Left colon (tissue), 2 donors: Measurements from ENCODE around the gene USP48. TPM values are rescaled to one million over a fixed set of nuclear protein-coding genes. Genes with fewer than 3 reads are reported as not detected.

ENCODE experiments used
- ATAC-seq: fragments of 200-7000 bp; cut with Tn5 transposase; one replicate; pipeline ENCODE4 v1.9.1; 2020; ENCODE audit warnings: mild to moderate bottlenecking, moderate library complexity
- DNase-seq, 2 donors: peaks; one replicate each; pipeline ENCODE4 v3.0.0-alpha.2; 2020
- intact Hi-C, 2 donors: fragments of 100-400 bp; cut with DNase I in 1 of 2; cut with micrococcal nuclease in 1 of 2; formaldehyde crosslinking; loops; one replicate each; pipeline versions ENCODE4 v1.11.2 to v1.14.0; 2022; cut with DNase I, micrococcal nuclease
- total RNA-seq, 2 donors: library from RNA; stranded (reverse); fragmentation: NEBNext Ultra II Directional; extraction: Animal tissue kit (Norgen Biotek cat#: 25700); gene quantifications; one replicate each; pipeline ENCODE4 v1.2.1, GENCODE V29; 2021
- donor health status: DM: no; HTN: no; CAD: no.
- donor health status: DM: yes; HTN: yes; CAD: no.

USP48 gene
- total RNA-seq, 2 donors from 2014 or later = 44.6 to 48.6 TPM

GRCh38 chr1:21716169-21716568 is 66.8 kb downstream of the USP48 start:
- DNase-seq = no peak
- intact Hi-C loops = no loop called here
- no peak for ATAC-seq

- ATAC-seq = no peak
- intact Hi-C loops = no loop called here
- no peak for DNase-seq
Measured at GRCh38 chr1:21707891-21708290, 75.1 kb downstream of the USP48 start.

DNA sequence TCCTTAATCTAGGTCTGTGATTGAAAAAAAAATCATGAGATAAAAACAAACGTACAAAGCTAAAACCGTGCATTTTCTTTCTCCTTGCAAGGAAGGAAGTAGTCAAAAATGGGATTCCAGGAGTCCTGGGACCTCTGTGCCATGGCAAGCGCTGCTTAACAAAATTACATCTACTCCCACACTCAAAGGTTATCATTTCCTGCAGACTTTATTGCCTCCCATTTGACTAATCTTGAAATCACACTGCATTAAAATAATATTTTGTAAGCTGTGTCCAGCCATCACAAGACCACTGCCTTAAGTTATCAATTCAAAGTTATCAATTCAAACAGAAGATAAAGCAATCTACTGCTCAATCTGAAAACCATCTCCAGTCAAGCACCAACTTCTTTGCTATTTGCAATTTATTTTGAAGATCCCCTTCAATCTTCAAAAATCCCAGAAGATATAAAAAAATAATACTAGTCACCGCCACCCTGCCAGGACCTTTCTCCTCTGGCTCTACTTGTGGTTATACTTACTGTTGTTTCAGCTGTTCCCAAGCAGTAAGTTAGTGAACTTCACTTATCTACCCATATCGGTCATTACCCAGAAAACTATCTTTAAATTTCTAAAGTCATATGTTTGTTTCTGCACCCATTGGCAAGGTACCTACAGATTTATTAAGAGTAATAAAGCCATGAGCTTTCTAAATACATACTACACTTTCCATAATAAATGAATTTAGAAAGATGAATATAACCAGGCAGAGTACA is 75.7 kb downstream of the USP48 start:
- intact Hi-C loops = no loop called here
- DNase-seq (no peak), ATAC-seq (no peak)

DNA sequence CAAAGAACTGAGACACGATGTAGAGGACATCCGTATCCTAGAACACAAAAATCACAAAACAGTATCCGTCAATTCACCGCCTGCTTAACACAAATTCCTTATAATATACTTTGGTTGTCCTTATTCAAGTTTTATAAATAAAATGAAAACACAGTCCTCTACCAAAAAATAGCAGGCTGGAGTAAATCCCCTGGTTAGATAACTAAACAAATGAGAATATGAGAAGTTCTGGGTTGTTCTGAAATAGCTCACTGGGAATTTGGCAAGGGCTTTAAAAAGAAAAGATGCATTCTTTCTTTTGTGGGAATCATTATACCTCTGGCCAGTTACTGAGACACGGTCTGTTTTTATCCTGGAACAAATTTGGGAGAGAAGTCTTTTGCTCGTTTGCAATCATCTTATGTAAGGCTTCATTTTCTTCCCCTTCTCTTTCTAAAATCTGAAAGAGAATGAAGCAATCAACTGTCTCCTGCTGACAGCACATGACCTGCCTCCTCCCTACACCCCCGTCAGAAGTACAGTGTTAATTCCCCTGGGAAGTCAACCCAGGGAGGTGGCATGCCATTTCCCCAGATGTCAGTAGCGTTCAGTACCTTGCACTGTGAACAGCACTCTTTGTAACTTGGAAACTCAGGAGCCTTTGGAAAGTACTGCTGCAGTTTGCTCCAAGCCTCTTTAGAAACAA is 76.7 kb downstream of the USP48 start:
- intact Hi-C loops = no loop called here
- DNase-seq (no peak), ATAC-seq (no peak)

DNA sequence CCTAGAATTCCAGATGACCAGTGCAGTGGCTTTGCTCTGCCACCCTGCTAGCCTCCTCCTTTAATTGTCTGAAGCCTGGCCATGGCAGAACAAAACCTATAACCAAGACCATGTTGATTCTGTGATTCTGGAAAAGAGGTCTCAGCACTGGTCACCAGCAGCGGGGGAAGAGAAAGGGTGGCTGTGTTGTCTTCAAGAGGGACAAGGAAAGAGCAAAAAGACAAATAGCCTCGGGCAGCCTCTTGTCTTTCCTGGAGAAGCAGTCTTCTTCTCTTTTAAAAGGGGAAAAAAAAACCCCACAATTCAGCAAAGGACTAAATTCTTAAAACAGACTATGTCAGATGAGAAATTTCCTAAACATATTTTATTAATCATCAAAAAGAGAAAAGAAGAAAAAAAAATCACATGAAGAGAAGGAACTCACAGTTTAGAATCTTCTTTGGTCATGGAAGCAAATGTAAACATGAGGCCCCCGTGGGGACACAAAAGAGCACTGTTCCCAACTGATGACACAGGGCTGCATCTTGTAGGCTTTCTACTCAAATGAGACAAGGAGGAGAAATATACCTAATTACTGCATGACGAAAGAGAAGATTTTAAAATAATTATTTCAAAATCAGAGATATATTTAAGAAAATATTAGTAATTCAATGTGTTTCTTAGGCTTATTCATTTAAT is 77.5 kb downstream of the USP48 start:
- no peak for ATAC-seq
- DNase-seq = no peak
- intact Hi-C loops = no loop called here

DNA sequence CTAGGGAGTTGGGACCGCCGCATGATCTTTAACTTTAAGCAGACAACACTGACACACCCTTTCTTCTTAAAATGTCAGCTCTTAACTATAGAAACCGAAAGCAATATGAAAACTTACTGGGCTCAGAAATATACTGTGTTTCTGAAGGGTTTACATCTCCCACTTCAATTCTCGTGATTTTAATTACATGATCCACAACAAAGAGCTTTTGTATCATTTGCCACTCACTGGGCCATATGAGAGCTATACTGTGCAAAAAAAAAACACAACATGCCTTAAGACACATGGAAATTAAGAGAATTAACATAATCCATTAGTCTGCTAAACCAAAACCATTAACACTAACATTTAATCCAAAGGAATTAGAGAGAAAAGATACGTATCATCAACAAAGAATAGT is 78.8 kb downstream of the USP48 start:
- ATAC-seq (peak; percentile 40), DNase-seq (no peak)
- intact Hi-C loops = no loop called here

DNA sequence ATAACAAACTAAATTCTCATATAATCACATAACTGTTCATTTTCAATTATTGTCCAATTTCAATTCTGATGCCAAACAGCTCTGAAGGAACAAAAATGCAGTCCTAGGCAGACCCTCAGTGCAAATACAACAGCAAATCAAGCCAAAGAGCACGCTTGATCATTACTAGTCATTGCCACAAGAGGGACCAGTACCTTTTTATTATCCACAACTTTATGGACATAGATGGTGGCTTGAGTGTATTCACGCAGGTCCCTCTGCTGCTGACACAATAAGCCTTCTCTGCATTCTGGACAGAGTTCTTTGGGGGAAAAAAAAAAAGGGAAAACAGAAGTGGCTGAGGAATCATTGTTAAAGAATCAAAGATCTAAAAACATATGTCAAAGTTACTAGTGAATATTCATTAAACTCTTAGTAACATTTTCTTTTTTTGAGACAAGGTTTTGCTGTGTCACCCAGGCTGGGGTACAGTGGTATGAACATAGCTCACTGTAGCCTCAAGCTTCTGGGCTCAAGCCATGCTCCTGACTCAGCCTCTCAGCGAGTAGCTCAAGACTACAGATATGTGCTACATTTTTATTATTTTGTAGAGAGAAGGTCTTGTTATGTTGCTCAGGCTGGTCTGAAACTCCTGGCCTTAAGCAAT is 79.5 kb downstream of the USP48 start:
- intact Hi-C loops = no loop called here
- ATAC-seq = peak; percentile 70
- DNase-seq = no peak

DNA sequence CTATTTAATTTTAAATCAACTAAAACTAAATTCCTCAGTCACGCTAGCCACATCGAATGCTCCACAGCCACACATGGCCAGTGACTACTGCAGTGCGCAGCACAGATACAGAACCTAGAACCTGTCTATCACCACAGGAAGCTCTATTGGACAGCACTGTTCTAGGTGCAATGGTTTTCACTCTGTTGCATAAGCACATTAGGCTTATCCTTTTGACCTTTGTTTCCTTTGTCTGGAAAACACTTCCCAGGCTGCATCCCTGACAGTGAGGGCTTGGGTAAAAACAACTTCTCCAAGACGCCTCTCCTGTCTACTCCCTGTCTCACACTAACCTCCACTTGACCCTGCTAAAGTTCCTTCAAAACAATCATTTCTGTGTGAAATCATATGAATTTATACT is 80.2 kb downstream of the USP48 start:
- DNase-seq (no peak), ATAC-seq (no peak)
- intact Hi-C loops = no loop called here

GRCh38 chr1:21701401-21701800 is 81.5 kb downstream of the USP48 start:
- ATAC-seq (no peak), DNase-seq (no peak)
- intact Hi-C loops = no loop called here

GRCh38 chr1:21700094-21700493 is 82.9 kb downstream of the USP48 start:
- ATAC-seq (no peak), DNase-seq (no peak)
- intact Hi-C loops = no loop called here

GRCh38 chr1:21696931-21697330 is 86.0 kb downstream of the USP48 start:
- DNase-seq (no peak), ATAC-seq (no peak)
- intact Hi-C loops = no loop called here

- intact Hi-C loops = no loop called here
- ATAC-seq (no peak), DNase-seq (no peak)
Measured at GRCh38 chr1:21693732-21694131, 89.2 kb downstream of the USP48 start.

- ATAC-seq = no peak
Measured at GRCh38 chr1:21691739-21692138, 91.2 kb downstream of the USP48 start.

DNA sequence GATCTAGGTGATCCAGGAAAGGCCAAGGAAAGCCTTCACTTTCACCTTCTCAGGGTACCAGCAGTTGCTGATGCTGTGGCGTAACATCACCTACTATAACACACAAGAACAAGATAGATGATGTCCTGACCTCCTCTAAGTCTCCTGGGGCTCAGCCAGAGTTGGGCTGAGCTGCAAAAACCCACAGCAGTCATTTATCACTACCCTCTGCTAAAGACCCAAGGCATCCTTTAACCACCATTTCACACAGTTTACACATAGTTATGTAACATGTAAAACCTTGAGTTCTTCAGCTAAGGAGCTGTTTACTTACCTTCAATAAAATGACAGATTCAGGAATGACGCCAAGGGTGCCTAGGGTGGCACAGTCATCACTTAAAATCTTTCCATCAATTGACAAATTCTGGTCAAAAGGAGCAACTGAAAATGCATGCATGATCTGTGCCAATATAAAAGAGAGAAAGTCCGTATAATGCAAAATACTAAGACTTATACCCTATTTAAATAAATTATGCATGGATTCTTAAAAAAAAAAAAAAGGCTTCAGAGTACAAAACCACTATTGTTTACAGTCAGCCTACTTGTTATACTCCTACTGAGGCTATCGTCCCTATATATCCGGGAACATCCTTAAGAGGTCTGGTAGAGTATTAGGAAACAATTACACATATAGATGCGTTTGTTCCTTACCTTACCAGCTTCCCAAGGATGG is 93.1 kb downstream of the USP48 start:
- no peak for ATAC-seq

More at GRCh38 chr1:21691739-21692138, 91.2 kb downstream of the USP48 start:
- intact Hi-C loops = no loop called here
- DNase-seq = no peak

DNA sequence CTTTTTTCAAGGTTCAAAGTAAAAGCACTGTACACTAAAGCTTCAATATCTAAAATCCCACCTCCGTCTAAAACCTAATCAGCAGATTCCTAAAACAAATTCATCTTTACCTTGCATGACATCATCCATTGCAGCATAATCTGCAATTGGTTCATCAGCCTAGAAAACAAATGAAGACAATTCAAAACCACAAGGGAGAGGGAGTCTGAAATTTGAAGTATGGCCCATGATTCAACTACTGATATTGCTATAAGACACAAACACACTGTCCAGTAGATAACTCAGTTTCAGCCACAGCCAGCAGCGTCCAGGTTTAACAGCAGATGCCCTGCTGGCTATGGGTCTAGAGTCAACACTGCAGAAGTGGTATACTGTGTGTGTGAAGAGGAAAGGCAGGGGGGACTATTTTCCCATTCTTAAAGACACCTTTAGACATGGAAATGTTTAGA is 95.8 kb downstream of the USP48 start:
- intact Hi-C loops = no loop called here
- DNase-seq = no peak
- ATAC-seq = no peak

More for the DNA sequence above, 93.1 kb downstream of the USP48 start:
- DNase-seq = no peak
- intact Hi-C loops = no loop called here

DNA sequence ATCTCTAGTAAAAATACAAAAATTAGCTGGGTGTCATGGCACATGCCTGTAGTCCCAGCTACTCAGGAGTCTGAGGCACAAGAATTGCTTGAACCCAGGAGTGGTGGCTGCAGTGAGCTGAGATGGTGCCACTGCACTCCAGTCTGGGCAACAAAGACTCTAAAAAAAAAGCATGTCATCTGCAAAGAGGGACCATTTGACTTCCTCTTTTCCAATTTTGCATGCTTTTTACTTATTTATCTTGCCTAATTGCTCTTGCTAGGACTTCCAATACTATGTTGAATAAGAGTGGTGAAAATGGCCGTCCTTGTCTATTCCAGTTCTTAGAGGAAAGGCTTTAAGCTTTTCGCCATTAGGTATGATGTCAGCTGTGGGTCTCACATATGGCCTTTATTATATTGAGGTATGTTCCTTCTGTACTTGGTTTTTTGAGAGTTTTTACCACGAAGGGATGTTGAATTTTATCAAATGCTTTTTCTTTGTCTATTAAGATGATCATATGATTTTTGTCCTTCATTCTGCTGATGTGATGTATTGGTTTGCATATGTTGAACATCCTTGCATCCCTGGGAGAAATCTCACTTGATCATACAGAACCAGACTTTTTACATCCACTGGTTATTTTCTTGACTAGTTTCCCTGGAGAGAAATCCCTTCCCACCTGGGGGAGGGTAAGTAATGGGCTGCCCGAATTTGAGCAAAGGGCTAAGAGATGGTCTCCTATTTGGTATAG is 96.8 kb downstream of the USP48 start:
- ATAC-seq (no peak), DNase-seq (no peak)
- intact Hi-C loops = no loop called here

- DNase-seq = no peak
- no peak for ATAC-seq
- intact Hi-C loops = no loop called here
Measured at GRCh38 chr1:21681426-21681825, 101.5 kb downstream of the USP48 start.

DNA sequence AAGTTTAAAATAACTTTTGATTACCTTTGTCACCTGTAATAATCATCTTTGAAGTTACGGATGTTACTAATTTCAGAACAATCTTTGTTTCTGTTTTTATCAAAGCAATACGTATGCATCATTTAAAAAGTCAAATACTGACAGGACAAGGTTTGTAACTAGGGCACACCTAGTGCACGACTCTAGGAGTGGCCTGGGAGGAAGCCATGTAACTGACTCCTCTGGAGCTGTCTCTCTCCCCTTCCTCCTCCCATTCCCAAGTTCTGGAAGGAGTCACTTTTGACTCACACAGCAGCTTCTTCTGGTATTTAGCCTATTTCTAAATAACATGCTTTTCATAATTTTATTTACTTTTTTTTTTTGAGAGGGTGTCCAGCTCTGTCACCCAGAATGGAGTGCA is 102.0 kb downstream of the USP48 start:
- no peak for DNase-seq
- ATAC-seq = no peak
- intact Hi-C loops = no loop called here
